CD4-positive, alpha-beta T cell treated with Interleukin-4 for 1 hour (primary cell): ENCODE data around the gene IER5L.

Experiments used
- DNase-seq, 2 donors: peaks; one replicate each; pipeline ENCODE4 v3.0.0-alpha.2; 2020 to 2022

The IER5L gene

GRCh38 chr9:129177791-129178567 lies at the start of gene IER5L:
TSS of gene IER5L (minus strand) at chr9:129178261. CDS start at chr9:129178052, 209 bp downstream.
- DNase-seq = peak; percentile 95 to 96

- DNase-seq = no peak
Measured at GRCh38 chr9:129227843-129228189, 49.8 kb upstream of the IER5L start.

- DNase-seq = peak; percentile 45 to 61
Measured at GRCh38 chr9:129225815-129226214, 47.8 kb upstream of the IER5L start.

- DNase-seq = no peak
Measured at GRCh38 chr9:129225490-129225778, 47.4 kb upstream of the IER5L start.

- DNase-seq = no peak
Measured at GRCh38 chr9:129224618-129225489, 46.8 kb upstream of the IER5L start.

GRCh38 chr9:129223551-129224208 lies 45.6 kb upstream of the IER5L start:
- no peak for DNase-seq

- DNase-seq = no peak
Measured at GRCh38 chr9:129222819-129223218, 44.8 kb upstream of the IER5L start.

GRCh38 chr9:129221979-129222635 lies 44.0 kb upstream of the IER5L start:
- no peak for DNase-seq

GRCh38 chr9:129221233-129221632 lies 43.2 kb upstream of the IER5L start:
- DNase-seq = peak; percentile 46 to 49

GRCh38 chr9:129220771-129221170 lies 42.7 kb upstream of the IER5L start:
- DNase-seq = no peak

- DNase-seq = no peak
Measured at GRCh38 chr9:129218918-129219317, 40.9 kb upstream of the IER5L start.

GRCh38 chr9:129218272-129218625 lies 40.2 kb upstream of the IER5L start:
- no peak for DNase-seq

- DNase-seq = no peak
Measured at GRCh38 chr9:129213551-129213950, 35.5 kb upstream of the IER5L start.

GRCh38 chr9:129211686-129212085 lies 33.6 kb upstream of the IER5L start:
- no peak for DNase-seq

- no peak for DNase-seq
Measured at GRCh38 chr9:129210125-129210524, 32.1 kb upstream of the IER5L start.

GRCh38 chr9:129209580-129209979 lies 31.5 kb upstream of the IER5L start:
- DNase-seq = no peak

GRCh38 chr9:129209109-129209508 lies 31.0 kb upstream of the IER5L start:
- no peak for DNase-seq

GRCh38 chr9:129208207-129209032 lies 30.4 kb upstream of the IER5L start:
- DNase-seq = peak in 1 of 2 donors; percentile 11

- DNase-seq = peak; percentile 33 to 41
Measured at GRCh38 chr9:129206905-129207304, 28.8 kb upstream of the IER5L start.

GRCh38 chr9:129206401-129206800 lies 28.3 kb upstream of the IER5L start:
- DNase-seq = no peak

GRCh38 chr9:129204840-129205239 lies 26.8 kb upstream of the IER5L start:
- no peak for DNase-seq

GRCh38 chr9:129203556-129203909 lies 25.5 kb upstream of the IER5L start:
- no peak for DNase-seq
